ENCODE measurements around the gene PTPN6. TPM values are rescaled to one million over a fixed set of nuclear protein-coding genes. Genes with fewer than 3 reads are reported as not detected.

Gene PTPN6
- total and polyA plus RNA-seq, 2 of the 4 experiments (the other 2 are of a cell fraction), result under 0.01 to 0.14 TPM

DNA sequence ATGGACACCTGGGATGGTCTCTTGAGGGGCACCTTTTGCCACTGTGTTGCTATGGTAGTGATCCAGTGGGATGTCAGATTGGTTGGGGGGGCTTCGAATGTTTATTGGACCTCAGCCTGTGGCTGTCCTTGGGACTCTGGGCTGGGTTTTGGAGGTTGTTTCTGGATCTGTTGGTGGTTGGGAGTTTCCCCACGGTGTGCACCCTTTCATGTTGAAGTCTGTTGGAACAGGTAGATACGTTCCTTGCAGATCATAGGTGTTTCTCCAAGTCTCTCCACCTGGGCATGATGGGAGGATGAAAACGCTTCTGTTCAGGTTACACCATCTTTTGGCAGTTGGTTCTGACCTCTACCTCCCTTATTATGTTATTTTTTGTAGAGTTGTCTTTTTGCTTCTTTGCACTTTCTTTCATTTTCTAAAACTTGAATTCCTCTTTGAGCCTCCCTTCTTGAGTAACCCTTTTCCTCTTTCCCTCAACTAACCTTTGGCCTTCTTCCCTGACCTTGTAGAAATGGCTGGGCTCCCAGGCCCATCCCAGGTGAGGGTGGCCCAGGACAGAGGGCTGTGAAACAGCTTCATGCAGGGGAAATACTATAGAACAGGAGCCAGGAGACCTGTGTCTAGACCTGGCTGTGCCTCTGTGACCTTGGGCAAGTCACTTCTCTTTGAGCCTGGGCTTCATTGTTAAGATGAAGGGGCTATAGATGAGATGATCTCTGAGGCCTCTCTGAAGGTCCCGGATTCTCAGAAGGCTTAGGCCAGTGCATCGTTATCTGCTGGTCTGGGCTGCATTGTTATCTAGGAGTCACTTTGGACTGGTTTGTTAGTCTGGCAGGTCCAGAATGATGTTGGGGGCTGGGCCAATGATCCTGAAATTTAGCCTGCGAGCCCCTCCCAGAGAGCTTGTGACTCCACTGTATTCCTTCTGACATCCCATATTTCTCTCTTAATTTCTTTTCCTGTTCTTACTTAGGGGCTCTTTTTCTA, 21.4 kb upstream of the PTPN6 start:
- BruUV-seq (replicated peaks), result no TSS peak
- ChIA-PET CTCF (interaction anchor here (1.0 kb wide), 1 partner anchor 57 kb away, joined by 3 read pairs; the partner anchor contains the start of gene SPSB2), POLR2A (ENCODE audit: unreplicated experiment) (no interaction called here)

More for the DNA sequence above, 21.4 kb upstream of the PTPN6 start:
- Histone ChIP-seq H3K4ac (ENCODE audit: low read depth, low read length) (peak overlapping the region; percentile 83; the same call in 1 of the 2 replicates), H3K14ac (replicated peaks; ENCODE audit: low read depth, low read length) (peak overlapping the region; percentile 91), H3K36me3 (ENCODE audit: control insufficient read depth, insufficient read depth, low read length) (peaks cover 17% of the 10 kb centered on the region), H2AK9ac (replicated peaks; ENCODE audit: low read depth, low read length, poor library complexity) (peak overlapping the region; percentile 94), H3K4me2 (ENCODE audit: low read depth, low read length) (peak overlapping the region; percentile 98), H4K8ac (ENCODE audit: low read depth in 2 of 2, low read length in 2 of 2) (no peak overlapping the region), H2BK5ac (ENCODE audit: low read depth, low read length, poor library complexity, severe bottlenecking) (peak overlapping the region; percentile 89), H3K23ac (ENCODE audit: low read depth, low read length) (peak overlapping the region; percentile 96), H3K4me1 (ENCODE audit: control insufficient read depth, insufficient read depth, low read length) (peaks cover 30% of the 10 kb centered on the region), H2AK5ac (ENCODE audit: low read depth, low read length) (peak overlapping the region; percentile 51; the same call in 1 of the 2 replicates), H3K4me3 (ENCODE audit: insufficient read depth, low read depth, low read length) (peak overlapping the region; percentile 93), H3K27ac (ENCODE audit: insufficient read depth, low read length) (peak overlapping the region; percentile 95), H4K91ac (ENCODE audit: insufficient read depth, low read depth, low read length) (no peak overlapping the region), H2BK20ac (ENCODE audit: low read depth, low read length) (no peak overlapping the region), H3K9ac (ENCODE audit: low read depth, low read length) (peak overlapping the region; percentile 76), H2BK120ac (ENCODE audit: low read depth, low read length) (no peak overlapping the region), H3K79me1 (ENCODE audit: low read depth in 1 of 2, low read length in 2 of 2) (peaks cover 12 to 60% of the 10 kb centered on the region in 2 experiments; a peak in 3 of 4 replicates), H3K27me3 (ENCODE audit: control insufficient read depth, insufficient read depth, low read length) (no peaks in the 10 kb centered on the region), H2AFZ (replicated peaks; ENCODE audit: low read length, poor library complexity) (no peak overlapping the region), H3K9me1 (ENCODE audit: insufficient read depth, low read length) (peaks cover 12% of the 10 kb centered on the region), H4K5ac (ENCODE audit: low read depth, low read length) (no peak overlapping the region), H2BK15ac (ENCODE audit: low read depth, low read length) (no peak overlapping the region), H3K9me3 (ENCODE audit: control insufficient read depth, insufficient read depth, low read length) (no peaks in the 10 kb centered on the region), H4K20me1 (ENCODE audit: insufficient read depth, low read length) (peaks cover 58% of the 10 kb centered on the region), H3K18ac (ENCODE audit: low read depth, low read length) (no peak overlapping the region), H3K56ac (ENCODE audit: extremely low read depth, insufficient read depth, low read length) (peak overlapping the region; percentile 76)
- WGBS, 2 experiments (ENCODE audit: extremely low coverage in 2 of 2, insufficient read length in 1 of 2), result 57% methylated on average over 1 of the region's 7 CpGs; no CpG with 5 or more reads in 1 of the 2 experiments
- intact Hi-C loops (cut with micrococcal nuclease), result no loop called here
- in situ Hi-C loops (cut with MboI; ENCODE audit: low sequenced_read_pairs), result no loop called here
- ATAC-seq (ENCODE audit: low read depth) (no peak), DNase-seq (no peak)
- dilution Hi-C loops (cut with HindIII; ENCODE audit: low sequenced_read_pairs, unreplicated experiment), result no loop called here
- TF ChIP-seq ELK1 (IDR thresholded peaks at IDR 0.05; ENCODE audit: borderline replicate concordance, low read depth, low read length) (no peak), CEBPB (IDR thresholded peaks at IDR 0.05; ENCODE audit: low read depth, low read length) (no peak), USF2 (IDR thresholded peaks at IDR 0.05; ENCODE audit: low read depth, low read length) (no peak), RCOR1 (IDR thresholded peaks at IDR 0.05; ENCODE audit: insufficient replicate concordance, low read length) (no peak), BHLHE40 (IDR thresholded peaks at IDR 0.05; ENCODE audit: low read depth, low read length) (no peak), SMC3 (IDR thresholded peaks at IDR 0.05; ENCODE audit: low read depth, low read length) (no peak), MXI1 (IDR thresholded peaks at IDR 0.05; ENCODE audit: borderline replicate concordance, low read depth, low read length) (no peak), POLR2A (IDR thresholded peaks at IDR 0.05; ENCODE audit: low read depth, low read length) (no peak), FOS (IDR thresholded peaks at IDR 0.05; ENCODE audit: low read depth, low read length) (no peak), CHD1 (IDR thresholded peaks at IDR 0.05; ENCODE audit: low read depth, low read length) (no peak), RAD21 (IDR thresholded peaks at IDR 0.05; ENCODE audit: low read length) (no peak), RFX5 (IDR thresholded peaks at IDR 0.05; ENCODE audit: low read depth, low read length) (no peak), MAFK (IDR thresholded peaks at IDR 0.05; ENCODE audit: low read depth, low read length) (no peak)
